HepG2 (cell line): ENCODE data around the gene TEX12. TPM values are rescaled to one million over a fixed set of nuclear protein-coding genes. Genes with fewer than 3 reads are reported as not detected.
A peak's percentile ranks its signal among the peaks of the same experiment; 100 is the strongest.

ENCODE experiments used
- ATAC-seq: fragments of 200-7000 bp; cut with Tn5 transposase; 3 replicates; pipeline ENCODE4 v1.9.1; 2020; ENCODE audit warnings: mild to moderate bottlenecking, moderate library complexity
- BruUV-seq: library from RNA; stranded (reverse); fragments of 400-500 nt; replicated peaks from 2 replicates; lab custom pipeline; 2021; lab: Mats Ljungman, UMichigan
- CTCF ChIA-PET: fragments of 300-600 bp; formaldehyde crosslinking; extraction: SDS; loops from one replicate; lab custom pipeline; 2021; ENCODE audit warnings: low total read pairs, inconsistent platforms, low intra/inter-chr PET ratio; lab: Yijun Ruan, JAX
- POLR2A ChIA-PET: fragments of 350-600 bp; sonication (Branson Sonifier 250); formaldehyde crosslinking; loops from one replicate; lab custom pipeline; 2020; ENCODE audit warnings: antibody characterized with exemption, inconsistent platforms; lab: Yijun Ruan, JAX
- DNase-seq: peaks from one replicate; pipeline ENCODE4 v3.0.0-alpha.2; 2015; ENCODE audit warnings: low spot score
- FAIRE-seq: peaks from 3 replicates; lab custom pipeline; 2011; peaks lifted over from hg19 to GRCh38; lab: Jason Lieb, UNC
- H2AFZ ChIP-seq: one replicate; pipeline ENCODE4 v1.6.1; 2011; ENCODE audit warnings: low read length, inconsistent platforms
- H3K27ac ChIP-seq: fragments of 300-600 bp; 3 replicates; pipeline ENCODE4 v1.8.0; 2011; ENCODE audit warnings: mixed run types, mild to moderate bottlenecking, mixed read lengths, low read length, inconsistent platforms; ENCODE audit not compliant: insufficient read depth; ENCODE audit errors: extremely low read length
- H3K27me3 ChIP-seq, 2 experiments: fragments of 200-600 bp in 1 of 2; 2 replicates in 1 of 2; 3 replicates in 1 of 2; pipeline versions ENCODE4 v1.6.0 to v1.8.0; 2011; ENCODE audit warnings: low read length in 2 of 2, mild to moderate bottlenecking in 2 of 2, moderate library complexity in 2 of 2, inconsistent platforms in 1 of 2; ENCODE audit not compliant: insufficient read depth in 2 of 2, control insufficient read depth in 1 of 2
- H3K36me3 ChIP-seq, 2 experiments: fragments of 200-600 bp in 1 of 2; replicated peaks in 1 of 2; 2 replicates in 1 of 2; 3 replicates in 1 of 2; pipeline versions ENCODE4 v1.5.1 to v1.8.0; 2011; ENCODE audit warnings: low read length in 2 of 2, inconsistent platforms in 1 of 2; ENCODE audit not compliant: insufficient read depth in 2 of 2, control insufficient read depth in 1 of 2
- H3K4me1 ChIP-seq: 2 replicates; pipeline ENCODE4 v1.5.1; 2012; ENCODE audit warnings: low read length, inconsistent platforms; ENCODE audit not compliant: insufficient read depth
- H3K4me2 ChIP-seq: 2 replicates; pipeline ENCODE4 v1.6.0; 2011; ENCODE audit warnings: low read depth, low read length, inconsistent platforms
- H3K4me3 ChIP-seq, 3 experiments: fragments of 200-600 bp in 1 of 3; sonication (generic), shearing (Covaris generic) in 1 of 3; replicated peaks in 1 of 3; 2 replicates each; pipeline ENCODE4 v1.5.1; 2011 to 2016; ENCODE audit warnings: low read length in 3 of 3, inconsistent platforms in 2 of 3, low read depth in 2 of 3, mild to moderate bottlenecking in 2 of 3, control low read depth in 1 of 3, mixed read lengths in 1 of 3; ENCODE audit not compliant: insufficient read depth in 1 of 3
- H3K79me2 ChIP-seq: one replicate; pipeline ENCODE4 v1.6.1; 2011; ENCODE audit warnings: low read length, inconsistent platforms; ENCODE audit not compliant: insufficient read depth
- H3K9ac ChIP-seq: 2 replicates; pipeline ENCODE4 v1.6.0; 2011; ENCODE audit warnings: mild to moderate bottlenecking, low read depth, low read length, inconsistent platforms; ENCODE audit not compliant: insufficient read depth
- H3K9me3 ChIP-seq: 2 replicates; pipeline ENCODE4 v1.5.1; 2012; ENCODE audit warnings: mild to moderate bottlenecking, low read length
- H4K20me1 ChIP-seq: 2 replicates; pipeline ENCODE4 v1.6.0; 2011; ENCODE audit warnings: inconsistent platforms, mild to moderate bottlenecking, low read length, moderate library complexity; ENCODE audit not compliant: insufficient read depth
- BCL6 ChIP-seq: IDR thresholded peaks from 2 replicates; pipeline ENCODE4 v1.6.1; 2016; ENCODE audit warnings: missing genetic modification reagents, missing compliant biosample characterization
- CEBPB ChIP-seq: IDR thresholded peaks from 2 replicates; pipeline ENCODE4 v1.6.1; 2011; ENCODE audit warnings: low read depth, low read length, improper control_type of control experiment, borderline replicate concordance
- CEBPG ChIP-seq: IDR thresholded peaks from 2 replicates; pipeline ENCODE4 v1.6.1; 2016
- CREB1 ChIP-seq, 2 experiments: fragments of 450-650 bp in 1 of 2; IDR thresholded peaks; 2 replicates each; pipeline ENCODE4 v1.6.1; 2016 to 2017; ENCODE audit warnings: control low read depth in 1 of 2, mild to moderate bottlenecking in 1 of 2, missing compliant biosample characterization in 1 of 2, missing genetic modification characterization in 1 of 2
- FOXA3 ChIP-seq: IDR thresholded peaks from 2 replicates; pipeline ENCODE4 v1.6.1; 2016; ENCODE audit warnings: missing genetic modification reagents, missing compliant biosample characterization
- MAFF ChIP-seq: IDR thresholded peaks from 2 replicates; pipeline ENCODE4 v1.6.1; 2011; ENCODE audit warnings: low read depth, low read length, improper control_type of control experiment
- MAFK ChIP-seq, 2 experiments: IDR thresholded peaks in 1 of 2; conservative IDR thresholded peaks in 1 of 2; 2 replicates each; pipeline ENCODE4 v1.6.1; 2011; ENCODE audit warnings: improper control_type of control experiment in 2 of 2, low read length in 2 of 2
- NR1H2 ChIP-seq: sonication (generic); formaldehyde crosslinking; IDR thresholded peaks from 2 replicates; pipeline ENCODE4 v1.8.1; 2022; ENCODE audit warnings: low read depth, missing genetic modification reagents, borderline replicate concordance
- SPEN ChIP-seq: sonication (generic); formaldehyde crosslinking; IDR thresholded peaks from 2 replicates; pipeline ENCODE4 v1.5.1; 2020; ENCODE audit warnings: low read depth, mild to moderate bottlenecking, missing genetic modification reagents
- TEAD3 ChIP-seq: optimal IDR thresholded peaks from 2 replicates; pipeline ENCODE3; 2016; ENCODE audit warnings: borderline replicate concordance
- TP53 ChIP-seq: sonication (generic); formaldehyde crosslinking; conservative IDR thresholded peaks from 2 replicates; pipeline ENCODE4 v1.4.0; 2020; ENCODE audit warnings: missing genetic modification reagents
- ZNF180 ChIP-seq: sonication (generic); formaldehyde crosslinking; IDR thresholded peaks from 2 replicates; pipeline ENCODE4 v1.4.0; 2020; ENCODE audit warnings: low read depth, missing genetic modification reagents, borderline replicate concordance
- ZNF749 ChIP-seq: sonication (generic); formaldehyde crosslinking; IDR thresholded peaks from 2 replicates; pipeline ENCODE4 v1.8.0; 2022; ENCODE audit warnings: mild to moderate bottlenecking, missing genetic modification reagents, moderate library complexity, borderline replicate concordance
- ZNF878 ChIP-seq: sonication (generic); formaldehyde crosslinking; IDR thresholded peaks from 2 replicates; pipeline ENCODE4 v1.8.1; 2023; ENCODE audit warnings: mild to moderate bottlenecking, missing genetic modification reagents, moderate library complexity
- ZSCAN30 ChIP-seq: sonication (generic); formaldehyde crosslinking; IDR thresholded peaks from 2 replicates; pipeline ENCODE4 v1.5.0; 2020; ENCODE audit warnings: mild to moderate bottlenecking, missing genetic modification reagents
- WGBS: methylation state at CpG from one replicate; pipeline ENCODE4 v1.1.6; 2017; ENCODE audit warnings: low lambda C conversion rate; 5-methylcytosine and 5-hydroxymethylcytosine counted together
- in situ Hi-C: cut with HindIII; loops from 2 replicates; pipeline ENCODE4 v1.10.0; 2017; ENCODE audit warnings: low pct_unique_long_range_greater_than_20kb; ENCODE audit not compliant: extremely low pct_ligation_motif_present
- intact Hi-C: fragments of 100-400 bp; cut with micrococcal nuclease; formaldehyde crosslinking; loops from one replicate; pipeline ENCODE4 v1.10.0; 2022; ENCODE audit not compliant: unreplicated experiment
- polyA plus RNA-seq, 8 experiments: library from polyadenylated mRNA; depleted of rRNA in 3 of 8; stranded (reverse) in 7 of 8; unstranded in 1 of 8; fragments of >200 nt; fragmentation: Illumina TruSeq in 4 of 8; extraction: Trizol in 4 of 8; gene quantifications; 2 replicates each; pipeline versions ENCODE4 v1.2.1 to v1.2.3, GENCODE V29; 2011 to 2016; ENCODE audit warnings: low read depth in 4 of 8, missing spikeins in 1 of 8, mixed read lengths in 1 of 8; ENCODE audit not compliant: insufficient read depth in 1 of 8
- total RNA-seq, 5 experiments: library from RNA; depleted of rRNA; stranded (reverse); fragments of >200 nt; fragmentation: Illumina TruSeq; extraction: Trizol; gene quantifications; 2 replicates each; pipeline ENCODE4 v1.2.3, GENCODE V29; 2016; ENCODE audit warnings: low read depth in 1 of 5

Gene TEX12
- total and polyA plus RNA-seq, 2 of the 13 experiments (the other 11 are each of a cell fraction or from before 2014, with no cell fraction given) = not detected

DNA sequence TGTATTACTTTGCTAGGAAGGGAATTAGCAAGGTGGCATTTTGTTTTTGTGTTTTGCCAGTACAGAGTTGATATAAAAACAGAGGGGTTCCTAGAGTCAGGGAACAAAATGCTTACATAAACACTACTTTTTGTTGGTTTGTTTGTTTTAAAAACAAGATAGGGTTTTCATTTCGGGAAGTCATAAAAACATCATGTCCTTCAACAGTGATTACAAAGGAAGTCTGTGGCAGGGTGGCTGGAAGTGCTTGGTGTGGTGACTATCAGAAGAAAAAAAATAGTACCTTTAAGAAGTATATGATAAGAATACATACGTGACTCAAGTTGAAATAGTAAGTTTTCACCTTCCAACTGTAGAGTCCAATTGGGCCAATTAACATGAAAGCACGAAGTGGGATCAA is 2.1 kb upstream of the TEX12 start:
- FAIRE-seq = no peak
- H3K4me2 ChIP-seq = no peak overlapping the region
- no peaks in the 10 kb centered on the region for H3K36me3 ChIP-seq
- CTCF ChIA-PET = no interaction called here
- no peaks in the 10 kb centered on the region for H4K20me1 ChIP-seq
- no TSS peak for BruUV-seq
- DNase-seq = no peak
- H3K27me3 ChIP-seq = no peaks in the 10 kb centered on the region
- intact Hi-C loops = no loop called here
- no peak for TF ChIP-seq SPEN (CRISPR knock-in tag)
- no peak for TF ChIP-seq ZNF878 (CRISPR knock-in tag)
- TF ChIP-seq BCL6 = no peak
- TF ChIP-seq TEAD3 (CRISPR knock-in tag) = no peak
- TF ChIP-seq ZSCAN30 (CRISPR knock-in tag) = no peak
- TF ChIP-seq NR1H2 (CRISPR knock-in tag) = no peak
- peak; percentile 22; the same call in 1 of the 2 replicates for TF ChIP-seq MAFF
- peak in 1 of 2 experiments; percentile 22; a peak in 2 of 4 replicates for TF ChIP-seq MAFK (conservative IDR thresholded peaks at IDR 0.05 in 1 of 2, IDR thresholded peaks at IDR 0.05 in 1 of 2; ENCODE audit: low read length in 2 of 2)
- no peak for TF ChIP-seq TP53 (CRISPR knock-in tag)
- in situ Hi-C loops = no loop called here
- H3K9me3 ChIP-seq = no peaks in the 10 kb centered on the region
- ATAC-seq = no peak
- H3K4me3 ChIP-seq = no peak overlapping the region
- POLR2A ChIA-PET = no interaction called here
- H3K27ac ChIP-seq = no peak overlapping the region
- H3K4me1 ChIP-seq = peaks cover 48% of the 10 kb centered on the region
- 82% methylated on average over 3 of the region's 3 CpGs for WGBS
- no peaks in the 10 kb centered on the region for H3K79me2 ChIP-seq
- no peak overlapping the region for H2AFZ ChIP-seq
- no peak overlapping the region for H3K9ac ChIP-seq

DNA sequence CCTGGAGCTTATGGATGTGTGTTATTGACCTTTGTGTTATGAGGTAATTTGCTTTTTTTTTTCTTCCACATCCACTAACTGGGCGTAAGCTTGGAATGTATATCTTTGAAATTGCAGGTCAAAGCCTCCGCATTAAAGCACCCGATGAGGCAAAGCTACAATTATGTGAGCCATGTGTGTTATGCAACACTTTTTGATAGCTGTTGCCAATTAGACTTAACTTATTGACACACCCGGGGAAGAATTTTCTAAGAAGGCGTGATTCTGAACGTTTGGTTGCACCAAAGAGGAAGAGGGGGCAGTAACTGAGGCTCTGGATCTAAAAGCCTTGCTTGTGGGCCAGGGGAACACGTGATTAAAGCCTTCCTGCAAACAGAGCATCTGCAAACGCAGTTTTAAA is 610 bp upstream of the TEX12 start:
- Histone ChIP-seq H3K9me3 (no peaks in the 10 kb centered on the region), H3K36me3 (no peaks in the 10 kb centered on the region), H3K4me1 (peaks cover 47% of the 10 kb centered on the region), H3K4me3 (no peak overlapping the region; a peak in 1 of 6 replicates)
- WGBS = 28% methylated on average over 8 of the region's 8 CpGs
- 0 out of 2 replicates have a peak, but pooled peaks have one; percentile 13 for TF ChIP-seq FOXA3 (CRISPR knock-in tag)
- TF ChIP-seq CREB1 (IDR thresholded peaks at IDR 0.05) = no peak
- TF ChIP-seq CREB1 (CRISPR knock-in tag; IDR thresholded peaks at IDR 0.05) = peak; percentile 42; the same call in 1 of the 2 replicates
- TF ChIP-seq CEBPG = peak; percentile 45; the same call in 1 of the 2 replicates
- TF ChIP-seq CEBPB = peak; percentile 54; the same call in 1 of the 2 replicates
- TF ChIP-seq ZNF749 (CRISPR knock-in tag) = no peak
- no peak for TF ChIP-seq ZNF180 (CRISPR knock-in tag)
- TF ChIP-seq, all 625 proteins: peak for 4
- Histone ChIP-seq H3K27ac (no peak overlapping the region), H3K9ac (no peak overlapping the region), H3K4me2 (peak overlapping the region; percentile 51), H4K20me1 (no peaks in the 10 kb centered on the region), H3K27me3 (no peaks in the 10 kb centered on the region), H2AFZ (peak overlapping the region; percentile 46), H3K79me2 (no peaks in the 10 kb centered on the region)
- ATAC-seq = no peak
- DNase-seq = peak; percentile 51
- FAIRE-seq = no peak
- in situ Hi-C loops = no loop called here
- intact Hi-C loops = no loop called here
- no TSS peak for BruUV-seq
- ChIA-PET POLR2A (no interaction called here), CTCF (no interaction called here)
